Ovary (tissue), 9 donors: ENCODE results near the gene SLC9A7. TPM values are rescaled to one million over a fixed set of nuclear protein-coding genes. Genes with fewer than 3 reads are reported as not detected.

Experiments used
- DNase-seq, 5 donors: peaks; one replicate each; pipeline ENCODE4 v3.0.0-alpha.2; 2019 to 2020
- H3K27ac ChIP-seq, 2 donors: fragments of 200-600 bp; one replicate each; pipeline versions ENCODE4 v1.5.1 to v1.8.0; 2019 to 2022
- H3K27me3 ChIP-seq: fragments of 200-600 bp; one replicate; pipeline ENCODE4 v1.8.0; 2022
- H3K36me3 ChIP-seq: fragments of 200-600 bp; sonication (generic); one replicate; pipeline ENCODE4 v1.5.1; 2019
- H3K4me1 ChIP-seq: one replicate; pipeline ENCODE4 v1.8.1; 2013; ENCODE audit warnings: mild to moderate bottlenecking, moderate library complexity; ENCODE audit not compliant: insufficient read depth
- H3K4me3 ChIP-seq: fragments of 200-600 bp; sonication (generic); one replicate; pipeline ENCODE4 v1.5.1; 2017
- H3K9me3 ChIP-seq, 2 donors: fragments of 200-600 bp in 1 of 2; sonication (generic) in 1 of 2; one replicate each; pipeline versions ENCODE4 v1.5.1 to v1.8.1; 2013 to 2019; ENCODE audit warnings: mild to moderate bottlenecking in 1 of 2, moderate library complexity in 1 of 2
- EP300 ChIP-seq: sonication (generic); formaldehyde crosslinking; IDR thresholded peaks from one replicate; pipeline ENCODE4 v1.6.1; 2017; ENCODE audit warnings: antibody characterized with exemption
- POLR2A ChIP-seq: fragments of 450-650 bp; IDR thresholded peaks from one replicate; pipeline ENCODE4 v1.6.1; 2017; ENCODE audit warnings: antibody characterized with exemption, mild to moderate bottlenecking, moderate library complexity
- WGBS, 3 donors: extraction: QIAGEN DNeasy Blood & Tissue Kit in 1 of 3; methylation state at CpG; one replicate each; pipeline versions ENCODE4 v1.1.5 to v1.1.7; 2013 to 2017; 5-methylcytosine and 5-hydroxymethylcytosine counted together
- intact Hi-C, 4 donors: fragments of 100-400 bp; cut with DNase I; formaldehyde crosslinking; loops; one replicate each; pipeline versions ENCODE4 v1.11.0 to v1.15.1; 2022 to 2023
- polyA plus RNA-seq, 2 donors: library from polyadenylated mRNA; stranded (reverse); fragments of 200-250 nt in 1 of 2; fragments of 350-450 nt in 1 of 2; fragmentation: Illumina TruSeq in 1 of 2; extraction: RNeasy Lipid Tissue Mini Kit (QIAGEN cat#74804) in 1 of 2; gene quantifications; one replicate each; pipeline ENCODE4 v1.2.3, GENCODE V29; 2013 to 2014
- total RNA-seq, 7 donors: library from RNA; depleted of rRNA in 2 of 7; stranded (reverse); fragments of >200 nt in 2 of 7; fragmentation: NEBNext Ultra II Directional in 3 of 7; extraction: Animal tissue kit (Norgen Biotek cat#: 25700) in 3 of 7; gene quantifications; one replicate each; pipeline versions ENCODE4 v1.1.0 to v1.2.4, GENCODE V29; 2016 to 2023
- TF ChIP-seq, protein P1 (sequence below), 3 donors: fragments of 450-650 bp in 2 of 3; fragments of 200-600 bp in 1 of 3; IDR thresholded peaks; one replicate each; pipeline versions ENCODE4 v1.5.1 to v1.8.0; 2016 to 2022; ENCODE audit warnings: antibody characterized with exemption in 3 of 3, mild to moderate bottlenecking in 1 of 3
- donor health status: DM: no; HTN: no; CAD: no; lungs with moderate emphysema.
- donor health status: DM: no; HTN: no; CAD: no.
- donor health status: Bipolar disorder and iron deficiency.
- donor health status: DM: yes; HTN: yes; CAD: no.
- donor health status: DM: no; HTN: no; CAD: no.
- donor health status: DM: yes; HTN: yes; CAD: no.

SLC9A7 gene
- total and polyA plus RNA-seq, 9 donors = 2.2 to 22.3 (median 9.1) TPM

DNA sequence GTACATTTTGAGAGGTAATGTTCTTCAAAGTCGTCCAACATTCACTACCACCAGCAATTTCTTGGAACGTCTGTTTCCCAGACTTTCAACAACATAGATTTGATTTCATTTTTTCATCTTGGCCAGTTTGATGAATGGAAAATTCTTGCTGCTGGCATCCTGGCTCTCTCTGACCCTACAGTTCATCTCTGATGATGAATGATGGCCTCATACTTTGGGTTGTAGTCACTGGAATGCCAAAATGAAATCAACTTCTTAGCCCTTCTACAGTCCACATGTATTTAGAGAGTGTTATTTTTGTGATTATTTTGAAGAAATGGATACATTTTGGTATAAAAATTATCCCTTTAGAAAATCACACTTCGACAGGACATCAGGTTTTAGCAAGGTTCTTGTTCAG, 176.6 kb downstream of the SLC9A7 start:
- Histone ChIP-seq H3K4me3 (no peak overlapping the region), H3K36me3 (no peaks in the 10 kb centered on the region), H3K27ac (peak overlapping the region in 1 of 2 donors; percentile 23), H3K4me1 (no peaks in the 10 kb centered on the region), H3K9me3 (no peaks in the 10 kb centered on the region), H3K27me3 (no peaks in the 10 kb centered on the region)
- intact Hi-C loops = no loop called here
- WGBS, 3 donors = 31 to 49% (median 37%) methylated on average over 3 of the region's 3 CpGs
- no peak for TF ChIP-seq EP300
- no peak for TF ChIP-seq POLR2A
- TF ChIP-seq, protein P1, sequence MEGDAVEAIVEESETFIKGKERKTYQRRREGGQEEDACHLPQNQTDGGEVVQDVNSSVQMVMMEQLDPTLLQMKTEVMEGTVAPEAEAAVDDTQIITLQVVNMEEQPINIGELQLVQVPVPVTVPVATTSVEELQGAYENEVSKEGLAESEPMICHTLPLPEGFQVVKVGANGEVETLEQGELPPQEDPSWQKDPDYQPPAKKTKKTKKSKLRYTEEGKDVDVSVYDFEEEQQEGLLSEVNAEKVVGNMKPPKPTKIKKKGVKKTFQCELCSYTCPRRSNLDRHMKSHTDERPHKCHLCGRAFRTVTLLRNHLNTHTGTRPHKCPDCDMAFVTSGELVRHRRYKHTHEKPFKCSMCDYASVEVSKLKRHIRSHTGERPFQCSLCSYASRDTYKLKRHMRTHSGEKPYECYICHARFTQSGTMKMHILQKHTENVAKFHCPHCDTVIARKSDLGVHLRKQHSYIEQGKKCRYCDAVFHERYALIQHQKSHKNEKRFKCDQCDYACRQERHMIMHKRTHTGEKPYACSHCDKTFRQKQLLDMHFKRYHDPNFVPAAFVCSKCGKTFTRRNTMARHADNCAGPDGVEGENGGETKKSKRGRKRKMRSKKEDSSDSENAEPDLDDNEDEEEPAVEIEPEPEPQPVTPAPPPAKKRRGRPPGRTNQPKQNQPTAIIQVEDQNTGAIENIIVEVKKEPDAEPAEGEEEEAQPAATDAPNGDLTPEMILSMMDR (IDR thresholded peaks at IDR 0.05) = no peak
- DNase-seq = no peak

DNA sequence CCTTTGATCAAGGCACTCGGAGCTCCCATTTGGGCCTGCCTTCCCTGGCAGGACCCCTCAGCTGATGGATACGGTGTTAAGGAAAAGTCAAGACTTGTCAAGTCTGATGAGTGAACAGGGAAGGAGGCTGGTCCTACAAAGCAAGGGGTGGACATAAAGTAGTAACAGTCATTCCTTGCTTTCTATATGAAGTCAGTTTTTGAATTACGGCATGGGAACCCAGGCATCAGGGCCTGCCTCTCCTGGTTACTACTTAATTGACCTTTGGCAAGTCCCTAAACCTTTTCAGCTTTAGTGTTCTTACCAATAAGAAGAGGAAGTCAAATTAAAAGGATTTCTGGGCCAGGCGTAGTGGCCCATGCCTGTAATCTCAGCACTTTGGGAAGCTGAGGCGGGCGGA, 178.3 kb downstream of the SLC9A7 start:
- no peaks in the 10 kb centered on the region for H3K36me3 ChIP-seq
- no peak overlapping the region for H3K4me3 ChIP-seq
- intact Hi-C loops = no loop called here
- no peaks in the 10 kb centered on the region for H3K4me1 ChIP-seq
- H3K27ac ChIP-seq = no peak overlapping the region
- H3K9me3 ChIP-seq = no peaks in the 10 kb centered on the region
- H3K27me3 ChIP-seq = no peaks in the 10 kb centered on the region
- 90 to 95% (median 93%) methylated on average over 6 of the region's 6 CpGs for WGBS, 3 donors
- TF ChIP-seq POLR2A = no peak
- no peak for TF ChIP-seq EP300
- TF ChIP-seq, protein P1 (IDR thresholded peaks at IDR 0.05) = no peak
- no peak for DNase-seq

DNA sequence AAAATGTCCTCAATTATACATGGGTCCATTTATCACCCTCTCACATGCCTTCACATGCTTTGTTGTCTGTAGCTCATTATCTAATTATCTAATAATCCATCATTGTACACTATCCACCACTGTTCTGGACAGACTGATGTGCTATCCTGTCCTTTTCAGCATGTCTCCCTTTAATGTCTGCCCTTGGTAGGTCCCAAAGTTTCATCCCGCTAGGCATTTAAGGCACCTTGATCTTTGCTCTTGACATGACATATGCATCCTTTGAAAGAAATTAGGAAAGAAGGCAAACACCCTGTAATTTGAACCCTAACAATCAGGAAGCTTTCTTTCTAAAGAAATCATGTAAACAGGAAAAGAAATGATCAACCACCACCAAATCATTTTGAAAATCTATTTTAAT, 179.7 kb downstream of the SLC9A7 start:
- H3K4me3 ChIP-seq = no peak overlapping the region
- H3K4me1 ChIP-seq = no peaks in the 10 kb centered on the region
- H3K36me3 ChIP-seq = no peaks in the 10 kb centered on the region
- no peak for DNase-seq
- no peak overlapping the region for H3K27ac ChIP-seq
- H3K27me3 ChIP-seq = no peaks in the 10 kb centered on the region
- WGBS, 3 donors = 90 to 96% (median 95%) methylated on average over 1 of the region's 1 CpG
- H3K9me3 ChIP-seq = no peaks in the 10 kb centered on the region
- TF ChIP-seq, protein P1 (IDR thresholded peaks at IDR 0.05) = no peak
- TF ChIP-seq EP300 (no peak), POLR2A (no peak)
- intact Hi-C loops = loop anchor here in 2 of 4 donors (10.0 kb wide), 2 partner anchors 56 to 66 kb away; no protein-coding TSS in a partner anchor

DNA sequence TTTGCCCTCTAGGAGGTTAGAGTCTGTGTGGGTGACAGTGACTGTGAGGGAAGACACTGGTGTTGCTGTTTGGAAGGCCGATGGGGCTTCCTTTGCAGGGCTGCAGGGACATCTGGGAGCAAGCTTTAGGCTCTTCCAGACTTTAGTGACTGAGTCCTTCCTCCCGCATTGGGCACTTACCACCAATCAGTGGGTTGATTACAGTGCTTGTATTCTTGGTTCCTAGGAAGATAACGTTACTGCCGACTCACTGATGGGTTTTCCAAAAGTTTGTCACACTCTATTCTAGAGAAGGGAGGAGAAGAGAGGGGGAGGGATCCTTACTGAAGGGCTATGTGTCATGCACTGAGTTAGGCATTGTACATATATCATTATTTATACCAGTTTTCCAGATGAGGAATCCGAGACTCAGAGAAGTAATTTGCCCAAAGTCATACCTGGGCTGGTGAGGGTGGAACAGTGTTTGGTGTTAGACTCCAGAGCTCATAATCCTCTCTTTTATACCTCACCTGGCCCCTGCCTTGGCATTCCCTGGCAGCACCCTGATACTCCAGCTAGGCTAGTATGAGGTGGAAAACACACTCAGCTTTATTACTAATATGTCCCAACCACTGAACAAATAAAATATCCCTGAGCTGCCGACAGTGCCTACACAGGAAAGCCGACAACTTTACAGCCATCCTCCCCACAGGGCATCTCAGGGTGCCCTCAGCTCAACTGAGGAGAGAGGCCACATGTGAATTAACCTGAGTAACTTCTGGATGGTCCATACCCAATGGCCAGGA, 181.5 kb downstream of the SLC9A7 start:
- Histone ChIP-seq H3K4me3 (peak overlapping the region; percentile 12), H3K27ac (no peak overlapping the region)
- TF ChIP-seq, protein P1 (IDR thresholded peaks at IDR 0.05) = no peak
- TF ChIP-seq EP300 (no peak), POLR2A (no peak)

More for the DNA sequence above, 181.5 kb downstream of the SLC9A7 start:
- intact Hi-C loops = loop anchor here in 2 of 4 donors (10.0 kb wide), 2 partner anchors 57 to 67 kb away; no protein-coding TSS in a partner anchor
- DNase-seq = no peak
- H3K9me3 ChIP-seq = no peaks in the 10 kb centered on the region
- no peaks in the 10 kb centered on the region for H3K27me3 ChIP-seq
- WGBS, 3 donors = 53 to 65% (median 54%) methylated on average over 7 of the region's 7 CpGs
- no peaks in the 10 kb centered on the region for H3K36me3 ChIP-seq
- no peaks in the 10 kb centered on the region for H3K4me1 ChIP-seq
